Colon (tissue), 2 donors: ENCODE results near the gene DCLRE1A.
"Not testable (repeated sequence)": the region's sequence is repeated elsewhere in the genome, so short reads cannot be mapped to it uniquely, and the experiment has no call there.

Experiments used
- FAIRE-seq: peaks from 2 replicates; lab custom pipeline; 2012; peaks lifted over from hg19 to GRCh38; lab: Jason Lieb, UNC
- donor health status: control.
- donor health status: control.

DCLRE1A gene

GRCh38 chr10:113857210-113857609 lies 3.3 kb upstream of the DCLRE1A start:
- FAIRE-seq, result no peak

- peak; percentile 45 for FAIRE-seq
Observed at GRCh38 chr10:113856563-113856962, 2.7 kb upstream of the DCLRE1A start.

- no peak for FAIRE-seq
Observed at GRCh38 chr10:113854761-113855588, 1.1 kb upstream of the DCLRE1A start.

- no peak for FAIRE-seq
Observed at GRCh38 chr10:113853578-113854012, 287 bp downstream of the DCLRE1A start.

GRCh38 chr10:113849946-113850345 lies 3.9 kb downstream of the DCLRE1A start:
- FAIRE-seq, result no peak

GRCh38 chr10:113849140-113849803 lies 4.6 kb downstream of the DCLRE1A start:
- FAIRE-seq, result no peak

- no peak for FAIRE-seq
Observed at GRCh38 chr10:113846036-113846435, 7.8 kb downstream of the DCLRE1A start.

- FAIRE-seq, result no peak
Observed at GRCh38 chr10:113843972-113844485, 9.9 kb downstream of the DCLRE1A start.

GRCh38 chr10:113842171-113842570 lies 11.7 kb downstream of the DCLRE1A start:
- no peak for FAIRE-seq

- FAIRE-seq, result not testable (repeated sequence)
Observed at GRCh38 chr10:113828567-113828966, 25.3 kb downstream of the DCLRE1A start.

GRCh38 chr10:113825791-113826190 lies 28.1 kb downstream of the DCLRE1A start:
- no peak for FAIRE-seq

GRCh38 chr10:113823389-113823788 lies 30.5 kb downstream of the DCLRE1A start:
- no peak for FAIRE-seq

- FAIRE-seq, result no peak
Observed at GRCh38 chr10:113822174-113822573, 31.7 kb downstream of the DCLRE1A start.

- FAIRE-seq, result not testable (repeated sequence)
Observed at GRCh38 chr10:113821306-113821705, 32.6 kb downstream of the DCLRE1A start.

GRCh38 chr10:113820507-113820906 lies 33.4 kb downstream of the DCLRE1A start:
- FAIRE-seq, result no peak

- no peak for FAIRE-seq
Observed at GRCh38 chr10:113819989-113820388, 33.9 kb downstream of the DCLRE1A start.

- FAIRE-seq, result not testable (repeated sequence)
Observed at GRCh38 chr10:113814700-113815099, 39.2 kb downstream of the DCLRE1A start.

GRCh38 chr10:113808168-113808567 lies 45.7 kb downstream of the DCLRE1A start:
- no peak for FAIRE-seq

GRCh38 chr10:113806503-113806902 lies 47.4 kb downstream of the DCLRE1A start:
- FAIRE-seq, result no peak

GRCh38 chr10:113802997-113803396 lies 50.9 kb downstream of the DCLRE1A start:
- no peak for FAIRE-seq

- FAIRE-seq, result no peak
Observed at GRCh38 chr10:113801569-113801968, 52.3 kb downstream of the DCLRE1A start.

- no peak for FAIRE-seq
Observed at GRCh38 chr10:113791691-113792090, 62.2 kb downstream of the DCLRE1A start.

GRCh38 chr10:113788604-113789083 lies 65.2 kb downstream of the DCLRE1A start:
- no peak for FAIRE-seq
